ENCODE measurements around the gene AHCYL2. TPM values are rescaled to one million over a fixed set of nuclear protein-coding genes. Genes with fewer than 3 reads are reported as not detected.
"Not testable (repeated sequence)": the region's sequence is repeated elsewhere in the genome, so short reads cannot be mapped to it uniquely, and the experiment has no call there.

AHCYL2 gene
- total RNA-seq, 4 donors from 2014 or later, result 93.7 to 635 (median 551) TPM

GRCh38 chr7:129470411-129470810 is 245.6 kb downstream of the AHCYL2 start:
- H3K36me3 ChIP-seq, result no peaks in the 10 kb centered on the region
- H3K27me3 ChIP-seq, result no peaks in the 10 kb centered on the region
- WGBS, 2 donors (ENCODE audit: low coverage in 1 of 2), result 90 to 100% methylated on average over 1 of the region's 1 CpG
- intact Hi-C loops (cut with DNase I; ENCODE audit: low total_unique reads), result loop anchor here (5.0 kb wide), 1 partner anchor 103 kb away; no protein-coding TSS in a partner anchor
- no peak overlapping the region for H3K27ac ChIP-seq
- H3K4me3 ChIP-seq, result no peak overlapping the region
- TF ChIP-seq POLR2A (IDR thresholded peaks at IDR 0.05), result no peak
- TF ChIP-seq CTCF (IDR thresholded peaks at IDR 0.05), result no peak
- no peak for TF ChIP-seq EP300 (IDR thresholded peaks at IDR 0.05; ENCODE audit: low read depth)
- TF ChIP-seq POLR2AphosphoS5 (IDR thresholded peaks at IDR 0.05), result no peak
- H3K9me3 ChIP-seq, result no peaks in the 10 kb centered on the region
- in situ Hi-C loops (cut with MboI; ENCODE audit: low pct_ligation_motif_present in 1 of 4, low pct_unique_long_range_greater_than_20kb in 1 of 4, low sequenced_read_pairs in 3 of 4), result loop anchor here (10.0 to 25.0 kb wide), 3 partner anchors 96 to 258 kb away; no protein-coding TSS in a partner anchor
- DNase-seq, result no peak
- H3K4me1 ChIP-seq, result peaks cover 0 to 5% (median 0%) of the 10 kb centered on the region in 4 donors

- TF ChIP-seq EP300 (IDR thresholded peaks at IDR 0.05; ENCODE audit: low read depth) (no peak), CTCF (IDR thresholded peaks at IDR 0.05) (no peak), POLR2AphosphoS5 (IDR thresholded peaks at IDR 0.05) (no peak), POLR2A (IDR thresholded peaks at IDR 0.05) (no peak)
- Histone ChIP-seq H3K9me3 (no peaks in the 10 kb centered on the region), H3K4me1 (peaks cover 0 to 5% (median 0%) of the 10 kb centered on the region in 4 donors), H3K36me3 (no peaks in the 10 kb centered on the region), H3K27me3 (no peaks in the 10 kb centered on the region), H3K4me3 (no peak overlapping the region), H3K27ac (no peak overlapping the region)
- in situ Hi-C loops (cut with MboI; ENCODE audit: low pct_ligation_motif_present in 1 of 4, low pct_unique_long_range_greater_than_20kb in 1 of 4, low sequenced_read_pairs in 3 of 4), result loop anchor here (10.0 to 25.0 kb wide), 3 partner anchors 97 to 259 kb away; no protein-coding TSS in a partner anchor
- no peak for DNase-seq
- intact Hi-C loops (cut with DNase I; ENCODE audit: low total_unique reads), result loop anchor here (5.0 kb wide), 1 partner anchor 104 kb away; no protein-coding TSS in a partner anchor
These were observed 246.6 kb downstream of the AHCYL2 start for GRCh38 chr7:129471402-129471827.

GRCh38 chr7:129475931-129476330 is 251.1 kb downstream of the AHCYL2 start:
- H3K4me3 ChIP-seq; intact Hi-C loops (cut with DNase I; ENCODE audit: low total_unique reads); H3K36me3 ChIP-seq; H3K9me3 ChIP-seq; H3K4me1 ChIP-seq; H3K27me3 ChIP-seq; H3K27ac ChIP-seq; DNase-seq: not testable (repeated sequence)
- WGBS, 2 donors (ENCODE audit: low coverage in 1 of 2), result 98% methylated on average over 13 of the region's 27 CpGs; no CpG with 5 or more reads in 1 of the 2 donors
- in situ Hi-C loops (cut with MboI; ENCODE audit: low pct_ligation_motif_present in 1 of 4, low pct_unique_long_range_greater_than_20kb in 1 of 4, low sequenced_read_pairs in 3 of 4), result loop anchor here in 1 of 4 donors (10.0 kb wide), 1 partner anchor 101 kb away; no protein-coding TSS in a partner anchor

GRCh38 chr7:129476398-129476797 is 251.6 kb downstream of the AHCYL2 start:
- H3K27ac ChIP-seq; DNase-seq; H3K4me1 ChIP-seq; intact Hi-C loops (cut with DNase I; ENCODE audit: low total_unique reads); H3K36me3 ChIP-seq; H3K27me3 ChIP-seq; H3K4me3 ChIP-seq; H3K9me3 ChIP-seq: not testable (repeated sequence)
- in situ Hi-C loops (cut with MboI; ENCODE audit: low pct_ligation_motif_present in 1 of 4, low pct_unique_long_range_greater_than_20kb in 1 of 4, low sequenced_read_pairs in 3 of 4), result loop anchor here in 1 of 4 donors (10.0 kb wide), 1 partner anchor 102 kb away; no protein-coding TSS in a partner anchor
- 96% methylated on average over 9 of the region's 27 CpGs; no CpG with 5 or more reads in 1 of the 2 donors for WGBS, 2 donors (ENCODE audit: low coverage in 1 of 2)

Small RNAs within 50 kb of the gene (small RNA-seq; reads per million reads assigned to genes)
- gene AC009244.1 (0 to 0.14 (median 0) reads per million in 4 donors), gene SNRPGP3 (0 reads per million in 4 donors)

Other genes starting within 250 kb of the AHCYL2 start
- gene TNPO3, start 169.9 kb upstream of the AHCYL2 start, total RNA-seq, result 10 to 100 TPM; 29.9 to 41.6 (median 37.8) TPM
- gene TSPAN33, start 80.3 kb upstream of the AHCYL2 start, total RNA-seq, result 1 to 10 TPM; 2.5 to 8.1 (median 2.9) TPM
- gene SMO, start 36.4 kb upstream of the AHCYL2 start, total RNA-seq, result 1 to 10 TPM; 1.9 to 8.6 (median 3.5) TPM
- 1 to 10 TPM in 1 of 4 donors, under 1 TPM in 1, not detected in 2; 0.82 to 1.1 TPM for gene STRIP2, start 209.4 kb downstream of the AHCYL2 start, total RNA-seq